ENCODE measurements around the gene TUBA1B.

DNA sequence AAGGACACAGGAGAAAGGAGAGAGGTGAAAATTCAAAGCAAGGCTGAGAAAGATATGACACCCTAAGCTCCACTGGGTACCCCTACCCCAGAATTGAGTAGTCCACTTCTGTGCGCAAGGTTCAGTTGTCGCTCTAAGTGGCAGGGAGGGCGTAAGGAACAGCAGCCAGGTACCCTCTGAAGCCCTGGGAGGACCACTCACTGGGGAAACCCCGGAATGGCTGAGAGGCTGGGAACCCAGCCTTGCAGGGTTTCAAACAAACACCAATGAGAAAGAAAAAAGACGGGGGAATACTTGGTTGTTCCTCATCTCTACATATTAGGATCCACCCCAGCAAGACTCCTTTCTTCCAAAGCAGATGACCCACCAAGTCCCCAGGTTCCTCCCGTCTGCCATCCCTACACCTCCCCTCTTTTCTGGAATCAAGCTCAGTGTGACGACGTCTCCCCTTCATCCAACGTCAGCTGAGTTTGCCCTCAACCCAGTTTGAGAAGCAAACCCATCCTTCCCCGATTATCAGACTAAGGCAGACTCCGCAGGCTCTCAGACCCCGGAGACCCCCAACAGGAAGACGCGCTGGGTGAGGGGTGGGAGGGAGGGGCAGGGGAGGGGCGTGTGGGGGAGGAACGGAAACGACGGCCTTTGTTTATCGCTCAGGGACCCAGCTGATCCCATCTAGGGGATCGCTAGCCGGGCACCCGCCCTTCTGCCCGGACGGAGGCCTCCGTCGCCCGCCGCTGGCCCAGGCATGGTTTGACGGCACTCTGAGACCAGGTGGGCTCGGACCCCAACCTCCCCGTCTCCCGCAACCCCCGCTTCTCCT is 21.3 kb downstream of the TUBA1B start:
- TF ChIP-seq, protein P1, sequence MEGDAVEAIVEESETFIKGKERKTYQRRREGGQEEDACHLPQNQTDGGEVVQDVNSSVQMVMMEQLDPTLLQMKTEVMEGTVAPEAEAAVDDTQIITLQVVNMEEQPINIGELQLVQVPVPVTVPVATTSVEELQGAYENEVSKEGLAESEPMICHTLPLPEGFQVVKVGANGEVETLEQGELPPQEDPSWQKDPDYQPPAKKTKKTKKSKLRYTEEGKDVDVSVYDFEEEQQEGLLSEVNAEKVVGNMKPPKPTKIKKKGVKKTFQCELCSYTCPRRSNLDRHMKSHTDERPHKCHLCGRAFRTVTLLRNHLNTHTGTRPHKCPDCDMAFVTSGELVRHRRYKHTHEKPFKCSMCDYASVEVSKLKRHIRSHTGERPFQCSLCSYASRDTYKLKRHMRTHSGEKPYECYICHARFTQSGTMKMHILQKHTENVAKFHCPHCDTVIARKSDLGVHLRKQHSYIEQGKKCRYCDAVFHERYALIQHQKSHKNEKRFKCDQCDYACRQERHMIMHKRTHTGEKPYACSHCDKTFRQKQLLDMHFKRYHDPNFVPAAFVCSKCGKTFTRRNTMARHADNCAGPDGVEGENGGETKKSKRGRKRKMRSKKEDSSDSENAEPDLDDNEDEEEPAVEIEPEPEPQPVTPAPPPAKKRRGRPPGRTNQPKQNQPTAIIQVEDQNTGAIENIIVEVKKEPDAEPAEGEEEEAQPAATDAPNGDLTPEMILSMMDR (IDR thresholded peaks at IDR 0.05), result no peak
- TF ChIP-seq POLR2A (IDR thresholded peaks at IDR 0.05), result no peak

All from testis (tissue), 2 donors.